Mesothelial cell of epicardium (in vitro differentiated cells): ENCODE results near the gene TEAD4. TPM values are rescaled to one million over a fixed set of nuclear protein-coding genes. Genes with fewer than 3 reads are reported as not detected.

Experiments
- DNase-seq, 2 experiments: peaks; one replicate each; pipeline ENCODE4 v3.0.0; 2021; ENCODE audit warnings: low spot score in 2 of 2; ENCODE audit not compliant: unreplicated experiment in 2 of 2
- H3K27ac Mint-ChIP-seq: 2 replicates; pipeline ENCODE4 v1.8.0; 2021; ENCODE audit warnings: mixed read lengths
- H3K27me3 Mint-ChIP-seq: 2 replicates; pipeline ENCODE4 v1.8.0; 2021; ENCODE audit warnings: low read depth, mixed read lengths
- H3K36me3 Mint-ChIP-seq: 2 replicates; pipeline ENCODE4 v1.8.0; 2021; ENCODE audit warnings: mixed read lengths
- H3K4me1 Mint-ChIP-seq: 2 replicates; pipeline ENCODE4 v1.8.0; 2021; ENCODE audit warnings: mixed read lengths
- H3K4me3 Mint-ChIP-seq: 2 replicates; pipeline ENCODE4 v1.8.0; 2021; ENCODE audit warnings: mild to moderate bottlenecking, moderate library complexity, mixed read lengths
- H3K9me3 Mint-ChIP-seq: 2 replicates; pipeline ENCODE4 v1.8.0; 2021; ENCODE audit warnings: mixed read lengths
- total RNA-seq: library from RNA; stranded (reverse); gene quantifications from 3 replicates; pipeline ENCODE4 v1.2.1, GENCODE V29; 2021
- TF ChIP-seq, protein P1 (sequence below): fragments of 200-600 bp; sonication (generic); IDR thresholded peaks from one replicate; pipeline ENCODE4 v1.5.0; 2021; ENCODE audit warnings: antibody characterized with exemption; ENCODE audit not compliant: unreplicated experiment

TEAD4 gene
- total RNA-seq, 1 donor from 2014 or later = 32.3 TPM

DNA sequence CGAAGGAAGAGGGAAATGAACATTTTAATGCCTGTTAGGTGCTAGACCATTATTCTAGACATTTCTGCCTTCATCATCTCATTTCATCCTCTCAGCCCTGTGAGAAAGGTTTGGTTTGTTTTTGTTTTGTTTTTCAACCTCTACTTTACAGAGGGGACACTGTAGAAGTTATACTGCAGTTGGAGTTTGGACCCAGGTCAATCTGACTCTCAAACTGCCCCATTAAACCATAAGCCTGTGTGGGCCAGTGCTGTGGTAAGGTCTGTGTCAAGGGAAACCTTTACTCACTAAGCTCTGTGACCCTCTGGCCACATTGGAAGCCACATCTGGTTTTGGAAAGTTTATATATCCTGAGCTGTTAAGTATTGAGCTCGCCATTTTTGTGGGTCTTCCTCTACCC is 8.5 kb downstream of the TEAD4 start:
- H3K4me1 Mint-ChIP-seq = peaks cover 11% of the 10 kb centered on the region
- no peak overlapping the region for H3K4me3 Mint-ChIP-seq
- no peak for DNase-seq
- peaks cover 5% of the 10 kb centered on the region for H3K36me3 Mint-ChIP-seq
- TF ChIP-seq, protein P1, sequence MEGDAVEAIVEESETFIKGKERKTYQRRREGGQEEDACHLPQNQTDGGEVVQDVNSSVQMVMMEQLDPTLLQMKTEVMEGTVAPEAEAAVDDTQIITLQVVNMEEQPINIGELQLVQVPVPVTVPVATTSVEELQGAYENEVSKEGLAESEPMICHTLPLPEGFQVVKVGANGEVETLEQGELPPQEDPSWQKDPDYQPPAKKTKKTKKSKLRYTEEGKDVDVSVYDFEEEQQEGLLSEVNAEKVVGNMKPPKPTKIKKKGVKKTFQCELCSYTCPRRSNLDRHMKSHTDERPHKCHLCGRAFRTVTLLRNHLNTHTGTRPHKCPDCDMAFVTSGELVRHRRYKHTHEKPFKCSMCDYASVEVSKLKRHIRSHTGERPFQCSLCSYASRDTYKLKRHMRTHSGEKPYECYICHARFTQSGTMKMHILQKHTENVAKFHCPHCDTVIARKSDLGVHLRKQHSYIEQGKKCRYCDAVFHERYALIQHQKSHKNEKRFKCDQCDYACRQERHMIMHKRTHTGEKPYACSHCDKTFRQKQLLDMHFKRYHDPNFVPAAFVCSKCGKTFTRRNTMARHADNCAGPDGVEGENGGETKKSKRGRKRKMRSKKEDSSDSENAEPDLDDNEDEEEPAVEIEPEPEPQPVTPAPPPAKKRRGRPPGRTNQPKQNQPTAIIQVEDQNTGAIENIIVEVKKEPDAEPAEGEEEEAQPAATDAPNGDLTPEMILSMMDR = no peak
- H3K27me3 Mint-ChIP-seq = peaks cover 2% of the 10 kb centered on the region
- H3K9me3 Mint-ChIP-seq = no peaks in the 10 kb centered on the region
- H3K27ac Mint-ChIP-seq = no peak overlapping the region

GRCh38 chr12:2970744-2971143 is 11.5 kb downstream of the TEAD4 start:
- Mint-ChIP-seq H3K27ac (no peak overlapping the region), H3K4me3 (no peak overlapping the region), H3K36me3 (peaks cover 5% of the 10 kb centered on the region), H3K4me1 (peaks cover 6% of the 10 kb centered on the region), H3K27me3 (no peaks in the 10 kb centered on the region), H3K9me3 (no peaks in the 10 kb centered on the region)
- TF ChIP-seq, protein P1 = no peak
- no peak for DNase-seq

DNA sequence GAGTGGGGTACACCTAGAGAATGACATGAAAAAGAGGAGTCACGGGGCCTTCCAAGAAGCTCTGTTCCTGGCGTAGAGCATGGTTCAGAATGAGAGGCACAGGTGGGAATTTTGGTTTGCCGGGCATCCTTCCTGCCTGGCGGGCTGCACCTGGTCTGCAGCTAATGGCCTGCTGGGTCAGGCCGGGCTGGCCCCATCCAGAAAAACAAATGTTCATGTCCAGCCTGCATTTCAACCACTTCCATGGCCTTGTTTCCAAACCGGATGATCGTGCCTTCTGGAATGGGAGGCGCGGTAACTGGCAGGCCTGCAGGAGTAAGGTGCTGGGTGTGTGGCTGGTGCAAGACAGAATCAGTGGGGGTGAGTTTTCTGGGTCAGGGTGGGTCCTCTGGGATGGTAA is 14.4 kb downstream of the TEAD4 start:
- Mint-ChIP-seq H3K36me3 (peaks cover 6% of the 10 kb centered on the region), H3K4me3 (no peak overlapping the region), H3K27ac (no peak overlapping the region), H3K27me3 (no peaks in the 10 kb centered on the region), H3K4me1 (peaks cover 12% of the 10 kb centered on the region), H3K9me3 (no peaks in the 10 kb centered on the region)
- DNase-seq = no peak
- TF ChIP-seq, protein P1 = no peak

GRCh38 chr12:2974560-2974971 is 15.4 kb downstream of the TEAD4 start:
- TF ChIP-seq, protein P1 = no peak
- H3K4me3 Mint-ChIP-seq = peak overlapping the region; percentile 6
- H3K36me3 Mint-ChIP-seq = peaks cover 6% of the 10 kb centered on the region
- H3K4me1 Mint-ChIP-seq = peaks cover 12% of the 10 kb centered on the region
- H3K27me3 Mint-ChIP-seq = no peaks in the 10 kb centered on the region
- DNase-seq = no peak
- peak overlapping the region; percentile 25 for H3K27ac Mint-ChIP-seq
- no peaks in the 10 kb centered on the region for H3K9me3 Mint-ChIP-seq

- Mint-ChIP-seq H3K9me3 (no peaks in the 10 kb centered on the region), H3K4me1 (peaks cover 12% of the 10 kb centered on the region), H3K36me3 (peaks cover 4% of the 10 kb centered on the region), H3K27me3 (no peaks in the 10 kb centered on the region), H3K4me3 (no peak overlapping the region), H3K27ac (no peak overlapping the region)
- no peak for DNase-seq
- TF ChIP-seq, protein P1 = no peak
Observed at GRCh38 chr12:2976581-2976996, 17.4 kb downstream of the TEAD4 start.

- Mint-ChIP-seq H3K4me1 (peaks cover 12% of the 10 kb centered on the region), H3K36me3 (peaks cover 4% of the 10 kb centered on the region), H3K9me3 (no peaks in the 10 kb centered on the region), H3K4me3 (no peak overlapping the region), H3K27me3 (no peaks in the 10 kb centered on the region), H3K27ac (no peak overlapping the region)
- no peak for DNase-seq
- TF ChIP-seq, protein P1 = no peak
Observed at GRCh38 chr12:2977776-2978175, 18.6 kb downstream of the TEAD4 start.
